ENCODE measurements around the gene VPS33B.

VPS33B gene

GRCh38 chr15:91047545-91048199 lies 25.3 kb upstream of the VPS33B start:
- TF ChIP-seq FOXP2 (optimal IDR thresholded peaks at IDR 0.05; ENCODE audit: borderline replicate concordance, extremely low read depth, extremely low read length, insufficient read depth): no peak
- TF ChIP-seq REST (IDR thresholded peaks at IDR 0.05; ENCODE audit: insufficient read depth in 1 of 2, low read depth in 2 of 2, low read length in 2 of 2): no peak
- no peak for TF ChIP-seq SIN3A (IDR thresholded peaks at IDR 0.05; ENCODE audit: borderline replicate concordance, insufficient read depth, low read length)
- TF ChIP-seq POLR2AphosphoS5 (IDR thresholded peaks at IDR 0.05; ENCODE audit: low read depth, low read length): no peak
- no peak for TF ChIP-seq TAF1 (IDR thresholded peaks at IDR 0.05; ENCODE audit: borderline replicate concordance, insufficient read depth, low read length)

- no peak for TF ChIP-seq SIN3A (IDR thresholded peaks at IDR 0.05; ENCODE audit: borderline replicate concordance, insufficient read depth, low read length)
- TF ChIP-seq POLR2AphosphoS5 (IDR thresholded peaks at IDR 0.05; ENCODE audit: low read depth, low read length): no peak
- no peak for TF ChIP-seq FOXP2 (optimal IDR thresholded peaks at IDR 0.05; ENCODE audit: borderline replicate concordance, extremely low read depth, extremely low read length, insufficient read depth)
- TF ChIP-seq TAF1 (IDR thresholded peaks at IDR 0.05; ENCODE audit: borderline replicate concordance, insufficient read depth, low read length): no peak
- no peak for TF ChIP-seq REST (IDR thresholded peaks at IDR 0.05; ENCODE audit: insufficient read depth in 1 of 2, low read depth in 2 of 2, low read length in 2 of 2)
Observed at GRCh38 chr15:91045065-91045464, 22.7 kb upstream of the VPS33B start.

- no peak for TF ChIP-seq SIN3A (IDR thresholded peaks at IDR 0.05; ENCODE audit: borderline replicate concordance, insufficient read depth, low read length)
- TF ChIP-seq REST (IDR thresholded peaks at IDR 0.05; ENCODE audit: insufficient read depth in 1 of 2, low read depth in 2 of 2, low read length in 2 of 2): no peak
- no peak for TF ChIP-seq POLR2AphosphoS5 (IDR thresholded peaks at IDR 0.05; ENCODE audit: low read depth, low read length)
- no peak for TF ChIP-seq FOXP2 (optimal IDR thresholded peaks at IDR 0.05; ENCODE audit: borderline replicate concordance, extremely low read depth, extremely low read length, insufficient read depth)
- TF ChIP-seq TAF1 (IDR thresholded peaks at IDR 0.05; ENCODE audit: borderline replicate concordance, insufficient read depth, low read length): no peak
Observed at GRCh38 chr15:91043202-91043874, 20.9 kb upstream of the VPS33B start.

- TF ChIP-seq SIN3A (IDR thresholded peaks at IDR 0.05; ENCODE audit: borderline replicate concordance, insufficient read depth, low read length) (no peak), POLR2AphosphoS5 (IDR thresholded peaks at IDR 0.05; ENCODE audit: low read depth, low read length) (no peak), TAF1 (IDR thresholded peaks at IDR 0.05; ENCODE audit: borderline replicate concordance, insufficient read depth, low read length) (no peak), REST (IDR thresholded peaks at IDR 0.05; ENCODE audit: insufficient read depth in 1 of 2, low read depth in 2 of 2, low read length in 2 of 2) (no peak), FOXP2 (optimal IDR thresholded peaks at IDR 0.05; ENCODE audit: borderline replicate concordance, extremely low read depth, extremely low read length, insufficient read depth) (no peak)
Observed at GRCh38 chr15:91040856-91041255, 18.5 kb upstream of the VPS33B start.
